ENCODE measurements around the gene YDJC.
"Not testable (repeated sequence)": the region's sequence is repeated elsewhere in the genome, so short reads cannot be mapped to it uniquely, and the experiment has no call there.

Gene YDJC

GRCh38 chr22:21631025-21631424, 1.2 kb upstream of the YDJC start:
- no peak for FAIRE-seq

GRCh38 chr22:21628386-21629254, 1.2 kb downstream of the YDJC start:
- FAIRE-seq, result no peak

- FAIRE-seq, result no peak
Measured at GRCh38 chr22:21626735-21627469, 2.9 kb downstream of the YDJC start.

- no peak for FAIRE-seq
Measured at GRCh38 chr22:21626073-21626734, 3.6 kb downstream of the YDJC start.

GRCh38 chr22:21624880-21625791, 4.7 kb downstream of the YDJC start:
- FAIRE-seq, result no peak

GRCh38 chr22:21624120-21624879, 5.5 kb downstream of the YDJC start:
- FAIRE-seq, result no peak

GRCh38 chr22:21623648-21623970, 6.2 kb downstream of the YDJC start:
- FAIRE-seq, result no peak

GRCh38 chr22:21622919-21623647, 6.7 kb downstream of the YDJC start:
- FAIRE-seq, result no peak

- FAIRE-seq, result no peak
Measured at GRCh38 chr22:21622011-21622918, 7.6 kb downstream of the YDJC start.

GRCh38 chr22:21621025-21621424, 8.8 kb downstream of the YDJC start:
- FAIRE-seq, result no peak

GRCh38 chr22:21617337-21617736, 12.5 kb downstream of the YDJC start:
- not testable (repeated sequence) for FAIRE-seq

- FAIRE-seq, result no peak
Measured at GRCh38 chr22:21615731-21616130, 14.1 kb downstream of the YDJC start.

- FAIRE-seq, result no peak
Measured at GRCh38 chr22:21613553-21614233, 16.1 kb downstream of the YDJC start.

GRCh38 chr22:21612858-21613257, 17.0 kb downstream of the YDJC start:
- no peak for FAIRE-seq

- no peak for FAIRE-seq
Measured at GRCh38 chr22:21611210-21611977, 18.4 kb downstream of the YDJC start.

- not testable (repeated sequence) for FAIRE-seq
Measured at GRCh38 chr22:21609556-21610157, 20.2 kb downstream of the YDJC start.

- FAIRE-seq, result no peak
Measured at GRCh38 chr22:21606775-21607174, 23.0 kb downstream of the YDJC start.

- FAIRE-seq, result no peak
Measured at GRCh38 chr22:21605887-21606564, 23.8 kb downstream of the YDJC start.
